Choroid plexus epithelial cell (primary cell): ENCODE data around the gene HMGCLL1.

Experiments used
- DNase-seq: peaks from one replicate; pipeline ENCODE4 v3.0.0-alpha.2; 2010; ENCODE audit warnings: low read depth
- H3K4me3 ChIP-seq: 2 replicates; pipeline ENCODE4 v1.5.1; 2011; ENCODE audit warnings: low read depth, mild to moderate bottlenecking, control low read depth, low read length, moderate library complexity
- TF ChIP-seq, protein P1 (sequence below): conservative IDR thresholded peaks from 2 replicates; pipeline ENCODE4 v1.5.1; 2011; ENCODE audit warnings: low read depth, mild to moderate bottlenecking, control low read depth, inconsistent platforms, low read length, moderate library complexity

Gene HMGCLL1

DNA sequence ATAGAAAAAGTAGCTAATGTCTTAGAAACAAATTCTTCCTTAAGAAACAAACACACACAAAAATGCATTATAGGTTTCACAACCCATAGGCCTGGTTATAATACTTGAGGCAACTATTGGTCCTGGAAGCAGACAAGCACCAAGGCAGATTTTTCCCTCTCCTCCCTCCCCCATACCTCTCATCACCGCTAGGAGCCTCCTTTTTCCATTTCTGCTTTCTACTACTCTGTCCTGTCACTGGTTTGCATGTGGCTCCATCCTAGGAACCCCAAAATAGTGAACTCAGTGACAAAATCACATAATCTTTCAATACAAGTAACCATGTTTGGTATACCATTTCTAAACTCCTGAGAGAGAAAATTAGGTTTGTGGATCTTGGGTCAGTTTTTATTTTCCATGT lies 66.1 kb downstream of the HMGCLL1 start:
- no peak for DNase-seq
- H3K4me3 ChIP-seq = no peak overlapping the region
- TF ChIP-seq, protein P1, sequence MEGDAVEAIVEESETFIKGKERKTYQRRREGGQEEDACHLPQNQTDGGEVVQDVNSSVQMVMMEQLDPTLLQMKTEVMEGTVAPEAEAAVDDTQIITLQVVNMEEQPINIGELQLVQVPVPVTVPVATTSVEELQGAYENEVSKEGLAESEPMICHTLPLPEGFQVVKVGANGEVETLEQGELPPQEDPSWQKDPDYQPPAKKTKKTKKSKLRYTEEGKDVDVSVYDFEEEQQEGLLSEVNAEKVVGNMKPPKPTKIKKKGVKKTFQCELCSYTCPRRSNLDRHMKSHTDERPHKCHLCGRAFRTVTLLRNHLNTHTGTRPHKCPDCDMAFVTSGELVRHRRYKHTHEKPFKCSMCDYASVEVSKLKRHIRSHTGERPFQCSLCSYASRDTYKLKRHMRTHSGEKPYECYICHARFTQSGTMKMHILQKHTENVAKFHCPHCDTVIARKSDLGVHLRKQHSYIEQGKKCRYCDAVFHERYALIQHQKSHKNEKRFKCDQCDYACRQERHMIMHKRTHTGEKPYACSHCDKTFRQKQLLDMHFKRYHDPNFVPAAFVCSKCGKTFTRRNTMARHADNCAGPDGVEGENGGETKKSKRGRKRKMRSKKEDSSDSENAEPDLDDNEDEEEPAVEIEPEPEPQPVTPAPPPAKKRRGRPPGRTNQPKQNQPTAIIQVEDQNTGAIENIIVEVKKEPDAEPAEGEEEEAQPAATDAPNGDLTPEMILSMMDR = no peak

DNA sequence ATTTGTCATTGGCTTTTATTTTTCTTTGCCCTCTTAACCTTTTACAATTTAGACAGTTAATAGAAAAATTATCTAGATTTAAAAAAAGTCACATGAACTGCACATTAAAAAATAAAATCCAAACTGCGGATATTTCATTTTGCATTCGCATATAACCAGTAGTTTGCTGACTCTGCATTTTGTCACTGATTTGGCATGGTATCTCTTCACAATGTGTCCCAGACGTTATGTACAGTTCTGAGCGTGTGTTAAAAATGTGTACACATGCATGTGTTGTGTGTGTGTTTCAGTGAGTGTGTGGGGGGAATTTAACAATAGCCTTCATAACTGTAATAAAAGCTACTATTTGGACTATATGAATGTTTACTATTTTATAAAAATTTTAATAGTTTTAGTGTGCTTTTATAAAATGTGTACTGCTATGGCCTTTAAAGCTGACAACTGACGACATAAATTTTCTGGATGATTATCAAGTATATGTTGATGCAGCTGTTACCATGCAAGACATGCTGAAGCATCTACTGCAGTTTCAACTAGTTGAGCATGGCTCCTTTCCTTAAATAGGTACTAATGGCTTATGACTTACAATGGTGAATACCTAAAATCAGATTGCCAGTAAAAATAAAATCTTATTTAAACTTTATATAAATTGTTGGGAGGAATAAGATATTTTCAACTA lies 67.7 kb downstream of the HMGCLL1 start:
- no peak overlapping the region for H3K4me3 ChIP-seq
- no peak for DNase-seq
- TF ChIP-seq, protein P1 = no peak

DNA sequence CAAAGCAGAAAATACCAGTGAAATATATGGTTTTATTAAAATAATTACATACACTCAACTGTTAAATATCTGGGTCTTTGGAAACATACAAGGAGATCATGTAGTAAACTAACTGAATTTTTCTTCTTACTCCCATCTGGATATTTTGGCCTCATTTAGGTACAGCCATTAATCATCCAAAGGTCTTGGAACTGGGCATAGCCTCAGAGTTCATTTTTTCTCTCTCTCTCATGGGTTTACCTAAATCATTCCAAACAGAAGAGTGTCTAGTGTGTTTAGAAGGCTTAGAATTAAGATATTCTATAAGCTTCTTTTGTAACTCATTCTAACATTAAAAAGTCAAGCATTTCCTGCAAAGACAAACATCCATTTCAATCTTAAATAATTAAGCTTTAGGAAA lies 79.4 kb downstream of the HMGCLL1 start:
- no peak for DNase-seq
- no peak overlapping the region for H3K4me3 ChIP-seq
- TF ChIP-seq, protein P1 = no peak

DNA sequence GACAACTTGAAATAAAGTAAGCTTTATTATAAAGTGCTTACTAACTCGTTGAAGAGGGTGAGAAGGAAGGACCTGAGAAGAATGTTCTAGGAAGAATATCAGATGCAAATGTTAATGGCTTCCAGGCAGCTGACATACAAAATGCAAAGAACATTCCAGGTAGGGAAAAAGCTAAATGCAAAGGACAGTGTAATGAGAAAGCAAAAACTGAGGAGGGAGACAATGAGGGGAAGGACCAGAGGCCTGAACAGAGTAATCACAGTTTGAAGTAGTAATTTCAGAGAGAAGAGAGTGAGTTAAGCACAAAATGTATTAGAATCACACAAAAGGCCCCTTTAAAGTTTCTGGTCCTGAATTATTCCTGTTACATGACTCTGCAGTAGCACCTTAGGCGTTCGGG lies 81.3 kb downstream of the HMGCLL1 start:
- H3K4me3 ChIP-seq = no peak overlapping the region
- DNase-seq = no peak
- TF ChIP-seq, protein P1 = no peak

DNA sequence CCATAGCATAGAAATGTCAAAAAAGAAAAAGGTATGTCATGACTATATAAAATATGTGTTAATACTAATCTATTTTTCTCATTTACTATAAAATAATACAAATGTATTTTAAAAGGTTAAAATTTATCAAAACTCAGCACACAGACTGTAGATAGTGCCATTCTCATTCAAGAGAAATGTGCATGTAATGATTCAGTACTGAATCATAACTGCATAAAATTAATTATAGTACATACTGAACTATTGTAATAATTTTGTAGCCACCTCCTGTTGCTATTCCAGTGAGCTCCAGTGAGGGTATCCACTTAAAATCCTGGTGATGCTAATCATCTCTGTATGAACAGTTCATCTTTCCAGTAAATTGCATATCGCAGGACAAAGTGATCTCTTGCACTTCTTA lies 82.8 kb downstream of the HMGCLL1 start:
- DNase-seq = no peak
- TF ChIP-seq, protein P1 = no peak
- H3K4me3 ChIP-seq = no peak overlapping the region

DNA sequence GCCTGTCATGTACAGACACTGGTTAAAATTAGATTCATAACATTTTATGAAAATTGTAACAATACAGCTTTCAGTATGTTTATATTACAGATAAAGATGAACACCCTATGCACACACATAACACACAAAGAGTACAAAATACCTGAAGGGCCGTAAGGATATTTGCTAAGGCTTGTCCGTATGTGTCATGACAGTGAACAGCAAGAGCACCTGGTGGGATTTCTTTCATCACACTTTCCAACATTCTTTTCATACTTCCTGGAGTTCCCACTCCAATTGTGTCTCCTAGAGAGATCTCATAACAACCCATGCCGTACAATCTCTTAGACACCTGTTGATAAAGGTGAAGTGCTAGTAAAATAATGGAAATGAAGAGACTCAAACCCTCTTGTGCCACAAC lies 83.7 kb downstream of the HMGCLL1 start:
- TF ChIP-seq, protein P1 = no peak
- no peak for DNase-seq
- H3K4me3 ChIP-seq = no peak overlapping the region

DNA sequence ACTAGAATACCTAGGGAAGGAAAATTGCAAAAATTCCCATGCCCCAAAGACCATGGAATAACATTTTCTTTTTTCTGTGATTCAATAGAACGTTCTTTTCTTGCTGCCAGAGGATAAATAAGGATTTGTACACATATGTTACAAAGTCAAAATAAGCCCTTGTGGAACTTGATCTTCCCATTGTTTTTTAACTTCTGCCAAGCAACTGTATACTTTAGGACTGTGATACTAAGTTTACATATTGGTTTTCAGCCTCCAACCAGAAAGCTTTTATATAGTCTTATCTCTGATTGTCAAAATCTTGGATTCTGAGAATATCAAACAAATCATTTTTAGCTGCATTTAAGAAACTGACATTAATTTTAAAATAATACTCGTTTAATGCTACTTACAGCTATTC lies 84.6 kb downstream of the HMGCLL1 start:
- H3K4me3 ChIP-seq = no peak overlapping the region
- TF ChIP-seq, protein P1 = no peak
- DNase-seq = no peak
